BLaER1 treated with 17β-estradiol and CSF1 and Interleukin-3, amounts not matched to agents 10 nM and 100 nM (cell line): Measurements from ENCODE around the gene FKBP1B.
"Not testable (repeated sequence)": the region's sequence is repeated elsewhere in the genome, so short reads cannot be mapped to it uniquely, and the experiment has no call there.

Experiments
- H3K27ac ChIP-seq, 11 experiments: shearing (Covaris generic); formaldehyde crosslinking; 2 replicates each; pipeline ENCODE4 v1.8.1; 2022
- H3K27me3 ChIP-seq, 11 experiments: shearing (Covaris generic); formaldehyde crosslinking; 2 replicates each; pipeline ENCODE4 v1.8.1; 2022
- H3K36me3 ChIP-seq, 11 experiments: shearing (Covaris generic); formaldehyde crosslinking; 2 replicates each; pipeline ENCODE4 v1.8.1; 2022
- H3K4me1 ChIP-seq, 10 experiments: shearing (Covaris generic); formaldehyde crosslinking; 2 replicates each; pipeline ENCODE4 v1.8.1; 2022
- H3K4me2 ChIP-seq, 11 experiments: shearing (Covaris generic); formaldehyde crosslinking; 2 replicates each; pipeline ENCODE4 v1.8.1; 2022
- H3K4me3 ChIP-seq, 10 experiments: shearing (Covaris generic); formaldehyde crosslinking; 2 replicates each; pipeline ENCODE4 v1.8.1; 2022
- H3K9ac ChIP-seq, 11 experiments: shearing (Covaris generic); formaldehyde crosslinking; 2 replicates each; pipeline ENCODE4 v1.8.1; 2022
- H3K9me3 ChIP-seq, 11 experiments: shearing (Covaris generic); formaldehyde crosslinking; replicated peaks in 1 of 11; 2 replicates each; pipeline ENCODE4 v1.8.1; 2022
- H4K20me1 ChIP-seq, 11 experiments: shearing (Covaris generic); formaldehyde crosslinking; 2 replicates each; pipeline ENCODE4 v1.8.1; 2022
- Cebpa-rat ChIP-seq, 11 experiments: shearing (Covaris generic); IDR thresholded peaks; 2 replicates each; pipeline ENCODE4 v1.8.1; 2022

Gene FKBP1B

GRCh38 chr2:24082787-24083566 is 33.4 kb downstream of the FKBP1B start:
- Histone ChIP-seq H3K27me3 (no peaks in the 10 kb centered on the region), H3K9ac (peak overlapping the region in 9 of 11 experiments; percentile 77 to 86 (median 81); a peak in 17 of 22 replicates), H3K36me3 (peaks cover 0 to 56% (median 33%) of the 10 kb centered on the region in 11 experiments; a peak in 19 of 22 replicates), H4K20me1 (peaks cover 0 to 12% (median 0%) of the 10 kb centered on the region in 11 experiments; a peak in 1 of 22 replicates), H3K27ac (peak overlapping the region in 9 of 11 experiments; percentile 62 to 84 (median 75); a peak in 18 of 22 replicates), H3K4me3 (peak overlapping the region in 5 of 10 experiments; percentile 63 to 78 (median 68); a peak in 11 of 20 replicates), H3K9me3 (no peaks in the 10 kb centered on the region), H3K4me1 (peaks cover 18 to 53% (median 30%) of the 10 kb centered on the region in 10 experiments), H3K4me2 (peak overlapping the region; percentile 79 to 98 (median 91))
- TF ChIP-seq Cebpa-rat (IDR thresholded peaks at IDR 0.05), result no peak

GRCh38 chr2:24083567-24084385 is 34.2 kb downstream of the FKBP1B start:
- H3K4me2 ChIP-seq, result peak overlapping the region; percentile 79 to 98 (median 91)

GRCh38 chr2:24084386-24085199 is 35.1 kb downstream of the FKBP1B start, which contains the start of gene TP53I3:
TSS of gene TP53I3 (minus strand) at chr2:24084834. CDS start at chr2:24084326, 508 bp downstream.
- TF ChIP-seq Cebpa-rat (IDR thresholded peaks at IDR 0.05), result no peak
- 0 out of 22 replicates have a peak, but pooled peaks cover 0 to 2% (median 0%) of the 10 kb centered on the region in 11 experiments for H3K9me3 ChIP-seq
- peak within 1 kb of the TSS; percentile 43 to 84 (median 72); a peak in 21 of 22 replicates for H3K27ac ChIP-seq
- H3K4me1 ChIP-seq, result peaks cover 14 to 43% (median 21%) of the 10 kb centered on the region in 10 experiments
- no peaks in the 10 kb centered on the region for H4K20me1 ChIP-seq
- H3K36me3 ChIP-seq, result peaks cover 6 to 62% (median 46%) of the 10 kb centered on the region in 11 experiments; a peak in 19 of 22 replicates
- H3K27me3 ChIP-seq, result no peaks in the 10 kb centered on the region
- H3K4me2 ChIP-seq, result peak within 1 kb of the TSS; percentile 79 to 98 (median 91)
- H3K4me3 ChIP-seq, result peak within 1 kb of the TSS; percentile 63 to 78 (median 68)
- peak within 1 kb of the TSS; percentile 77 to 86 (median 82) for H3K9ac ChIP-seq

More at GRCh38 chr2:24083567-24084385, 34.2 kb downstream of the FKBP1B start:
- Histone ChIP-seq H3K36me3 (peaks cover 0 to 62% (median 41%) of the 10 kb centered on the region in 11 experiments; a peak in 19 of 22 replicates), H3K27me3 (no peaks in the 10 kb centered on the region), H3K4me3 (peak overlapping the region; percentile 63 to 78 (median 68)), H3K9ac (peak overlapping the region; percentile 77 to 86 (median 82)), H3K27ac (peak overlapping the region; percentile 23 to 84 (median 72); a peak in 21 of 22 replicates), H4K20me1 (peaks cover 0 to 6% (median 0%) of the 10 kb centered on the region in 11 experiments; a peak in 1 of 22 replicates), H3K9me3 (no peaks in the 10 kb centered on the region), H3K4me1 (peaks cover 14 to 45% (median 22%) of the 10 kb centered on the region in 10 experiments)
- no peak for TF ChIP-seq Cebpa-rat (IDR thresholded peaks at IDR 0.05)

GRCh38 chr2:24085200-24085489 is 35.6 kb downstream of the FKBP1B start:
- Histone ChIP-seq H3K4me1 (peaks cover 14 to 43% (median 21%) of the 10 kb centered on the region in 10 experiments), H3K36me3 (peaks cover 10 to 62% (median 49%) of the 10 kb centered on the region in 11 experiments; a peak in 19 of 22 replicates), H3K4me3 (peak overlapping the region; percentile 63 to 78 (median 68)), H3K9ac (peak overlapping the region; percentile 77 to 86 (median 82)), H3K27ac (peak overlapping the region; percentile 43 to 84 (median 72); a peak in 19 of 22 replicates), H3K4me2 (peak overlapping the region; percentile 79 to 98 (median 91)), H3K27me3 (no peaks in the 10 kb centered on the region), H3K9me3 (0 out of 22 replicates have a peak, but pooled peaks cover 0 to 4% (median 0%) of the 10 kb centered on the region in 11 experiments), H4K20me1 (no peaks in the 10 kb centered on the region)
- no peak for TF ChIP-seq Cebpa-rat (IDR thresholded peaks at IDR 0.05)

GRCh38 chr2:24086241-24086640 is 36.7 kb downstream of the FKBP1B start:
- no peak overlapping the region for H3K27ac ChIP-seq
- H3K9me3 ChIP-seq, result 0 out of 22 replicates have a peak, but pooled peaks cover 0 to 4% (median 0%) of the 10 kb centered on the region in 11 experiments
- H3K4me2 ChIP-seq, result no peak overlapping the region
- no peak overlapping the region for H3K4me3 ChIP-seq
- H3K36me3 ChIP-seq, result peaks cover 10 to 64% (median 46%) of the 10 kb centered on the region in 11 experiments; a peak in 18 of 22 replicates
- H4K20me1 ChIP-seq, result no peaks in the 10 kb centered on the region
- no peak for TF ChIP-seq Cebpa-rat (IDR thresholded peaks at IDR 0.05)
- H3K4me1 ChIP-seq, result peaks cover 14 to 34% (median 21%) of the 10 kb centered on the region in 10 experiments
- H3K27me3 ChIP-seq, result no peaks in the 10 kb centered on the region
- H3K9ac ChIP-seq, result no peak overlapping the region

GRCh38 chr2:24087032-24087431 is 37.5 kb downstream of the FKBP1B start:
- Histone ChIP-seq H3K4me1 (peaks cover 14 to 26% (median 21%) of the 10 kb centered on the region in 10 experiments), H3K36me3 (peaks cover 10 to 64% (median 38%) of the 10 kb centered on the region in 11 experiments; a peak in 18 of 22 replicates), H3K4me2 (no peak overlapping the region), H4K20me1 (no peaks in the 10 kb centered on the region), H3K4me3 (no peak overlapping the region), H3K27me3 (no peaks in the 10 kb centered on the region), H3K9ac (no peak overlapping the region), H3K27ac (no peak overlapping the region), H3K9me3 (peaks cover 0 to 4% (median 0%) of the 10 kb centered on the region in 11 experiments; a peak in 1 of 22 replicates)
- no peak for TF ChIP-seq Cebpa-rat (IDR thresholded peaks at IDR 0.05)

GRCh38 chr2:24088821-24089359 is 39.3 kb downstream of the FKBP1B start:
- TF ChIP-seq Cebpa-rat (IDR thresholded peaks at IDR 0.05), result no peak
- Histone ChIP-seq H3K4me1 (peaks cover 8 to 11% (median 9%) of the 10 kb centered on the region in 10 experiments), H3K36me3 (peaks cover 11 to 72% (median 35%) of the 10 kb centered on the region in 11 experiments; a peak in 17 of 22 replicates), H3K4me2 (no peak overlapping the region), H3K4me3 (no peak overlapping the region), H3K9ac (no peak overlapping the region), H3K9me3 (peaks cover 0 to 4% (median 0%) of the 10 kb centered on the region in 11 experiments; a peak in 2 of 22 replicates), H3K27me3 (no peaks in the 10 kb centered on the region), H3K27ac (no peak overlapping the region), H4K20me1 (no peaks in the 10 kb centered on the region)

- H3K27ac ChIP-seq, H4K20me1 ChIP-seq, H3K4me2 ChIP-seq, H3K4me1 ChIP-seq, H3K9ac ChIP-seq, H3K27me3 ChIP-seq, H3K4me3 ChIP-seq: not testable (repeated sequence)
- H3K36me3 ChIP-seq, result peaks cover 32 to 86% (median 49%) of the 10 kb centered on the region in 11 experiments; a peak in 21 of 22 replicates
- H3K9me3 ChIP-seq, result peaks cover 0 to 15% (median 10%) of the 10 kb centered on the region in 11 experiments; a peak in 9 of 22 replicates
These were observed 43.7 kb downstream of the FKBP1B start for GRCh38 chr2:24093270-24093669.

GRCh38 chr2:24095171-24095677 is 45.7 kb downstream of the FKBP1B start:
- peaks cover 0 to 18% (median 12%) of the 10 kb centered on the region in 11 experiments; a peak in 9 of 22 replicates for H3K9me3 ChIP-seq
- H3K27me3 ChIP-seq, result not testable (repeated sequence)

GRCh38 chr2:24100732-24101131 is 51.2 kb downstream of the FKBP1B start:
- H3K4me2 ChIP-seq, H3K4me1 ChIP-seq, H3K27ac ChIP-seq, H3K4me3 ChIP-seq, H4K20me1 ChIP-seq, H3K9ac ChIP-seq, H3K27me3 ChIP-seq: not testable (repeated sequence)
- Histone ChIP-seq H3K36me3 (peaks cover 11 to 53% (median 38%) of the 10 kb centered on the region in 11 experiments; a peak in 21 of 22 replicates), H3K9me3 (peaks cover 2 to 35% (median 23%) of the 10 kb centered on the region in 11 experiments; a peak in 19 of 22 replicates)

More at GRCh38 chr2:24095171-24095677, 45.7 kb downstream of the FKBP1B start:
- H3K36me3 ChIP-seq, result peaks cover 23 to 66% (median 34%) of the 10 kb centered on the region in 11 experiments; a peak in 21 of 22 replicates
- not testable (repeated sequence) for H3K4me1 ChIP-seq, H3K9ac ChIP-seq, H3K27ac ChIP-seq, H3K4me2 ChIP-seq, H3K4me3 ChIP-seq, H4K20me1 ChIP-seq
